WTC11 (cell line): Measurements from ENCODE around the gene PI4KA. TPM values are rescaled to one million over a fixed set of nuclear protein-coding genes. Genes with fewer than 3 reads are reported as not detected.
A peak's percentile ranks its signal among the peaks of the same experiment; 100 is the strongest.

ENCODE experiments used
- EMX1 ChIP-seq: fragments of 250-450 bp; sonication (Bioruptor Pico); IDR thresholded peaks from 2 replicates; pipeline ENCODE4 v1.8.0; 2021; ENCODE audit warnings: mild to moderate bottlenecking
- ETV6 ChIP-seq: sonication (generic); formaldehyde crosslinking; IDR thresholded peaks from 2 replicates; pipeline ENCODE4 v1.8.1; 2022; ENCODE audit warnings: mild to moderate bottlenecking, missing genetic modification reagents
- GABPB1 ChIP-seq: sonication (generic); formaldehyde crosslinking; IDR thresholded peaks from 2 replicates; pipeline ENCODE4 v1.8.1; 2023; ENCODE audit warnings: mild to moderate bottlenecking, missing genetic modification reagents
- HMGXB4 ChIP-seq: sonication (generic); formaldehyde crosslinking; IDR thresholded peaks from 2 replicates; pipeline ENCODE4 v1.8.1; 2023; ENCODE audit warnings: mild to moderate bottlenecking, moderate library complexity, missing genetic modification reagents
- JAZF1 ChIP-seq: fragments of 250-450 bp; sonication (Bioruptor Pico); IDR thresholded peaks from 2 replicates; pipeline ENCODE4 v1.9.0; 2021; ENCODE audit warnings: moderate library complexity, mild to moderate bottlenecking, inconsistent platforms
- JUN ChIP-seq: sonication (generic); formaldehyde crosslinking; IDR thresholded peaks from 2 replicates; pipeline ENCODE4 v1.8.0; 2023; ENCODE audit warnings: mild to moderate bottlenecking, missing genetic modification reagents
- MLX ChIP-seq: sonication (generic); formaldehyde crosslinking; IDR thresholded peaks from 2 replicates; pipeline ENCODE4 v1.8.1; 2023; ENCODE audit warnings: mild to moderate bottlenecking, missing genetic modification reagents, moderate library complexity
- NR1H2 ChIP-seq: sonication (generic); formaldehyde crosslinking; IDR thresholded peaks from 2 replicates; pipeline ENCODE4 v1.9.0; 2021; ENCODE audit warnings: mild to moderate bottlenecking, moderate library complexity, missing genetic modification reagents
- NR2C2 ChIP-seq: sonication (generic); formaldehyde crosslinking; IDR thresholded peaks from 2 replicates; pipeline ENCODE4 v1.8.0; 2022; ENCODE audit warnings: mild to moderate bottlenecking, missing genetic modification reagents
- NR3C1 ChIP-seq: sonication (generic); formaldehyde crosslinking; conservative IDR thresholded peaks from 2 replicates; pipeline ENCODE4 v1.8.1; 2023; ENCODE audit warnings: low read depth, mild to moderate bottlenecking, missing genetic modification reagents
- OVOL2 ChIP-seq: fragments of 250-450 bp; sonication (Bioruptor Pico); IDR thresholded peaks from 2 replicates; pipeline ENCODE4 v1.9.0; 2021; ENCODE audit warnings: mild to moderate bottlenecking, borderline replicate concordance
- PRRX2 ChIP-seq: fragments of 250-450 bp; sonication (Bioruptor Pico); IDR thresholded peaks from 2 replicates; pipeline ENCODE4 v1.8.0; 2021; ENCODE audit warnings: mild to moderate bottlenecking
- RORB ChIP-seq: fragments of 250-450 bp; sonication (Bioruptor Pico); IDR thresholded peaks from 2 replicates; pipeline ENCODE4 v1.9.0; 2021; ENCODE audit warnings: mild to moderate bottlenecking
- TCF7 ChIP-seq: sonication (generic); formaldehyde crosslinking; IDR thresholded peaks from 2 replicates; pipeline ENCODE4 v1.8.0; 2022; ENCODE audit warnings: mild to moderate bottlenecking, low read depth, missing genetic modification reagents, moderate library complexity
- TP53 ChIP-seq: sonication (generic); formaldehyde crosslinking; IDR thresholded peaks from 2 replicates; pipeline ENCODE4 v1.8.1; 2023; ENCODE audit warnings: mild to moderate bottlenecking, missing genetic modification reagents
- ZNF219 ChIP-seq: sonication (generic); formaldehyde crosslinking; IDR thresholded peaks from 2 replicates; pipeline ENCODE4 v1.8.0; 2023; ENCODE audit warnings: missing genetic modification reagents, mild to moderate bottlenecking, borderline replicate concordance
- ZNF317 ChIP-seq: sonication (generic); formaldehyde crosslinking; IDR thresholded peaks from 2 replicates; pipeline ENCODE4 v1.8.1; 2023; ENCODE audit warnings: low read depth, mild to moderate bottlenecking, moderate library complexity, missing genetic modification reagents, borderline replicate concordance
- ZNF396 ChIP-seq: fragments of 250-450 bp; sonication (Bioruptor Pico); IDR thresholded peaks from 2 replicates; pipeline ENCODE4 v1.8.0; 2021; ENCODE audit warnings: mild to moderate bottlenecking, moderate library complexity, borderline replicate concordance
- ZNF671 ChIP-seq: fragments of 250-450 bp; sonication (Bioruptor Pico); IDR thresholded peaks from 2 replicates; pipeline ENCODE4 v1.8.0; 2021; ENCODE audit warnings: mild to moderate bottlenecking
- total RNA-seq: library from RNA; stranded (reverse); gene quantifications from 3 replicates; pipeline ENCODE4 v1.2.3, GENCODE V29; 2021
- TF ChIP-seq, protein P1 (sequence below): sonication (generic); formaldehyde crosslinking; IDR thresholded peaks from 2 replicates; pipeline ENCODE4 v1.8.0; 2022; ENCODE audit warnings: mild to moderate bottlenecking, missing genetic modification reagents
- TF ChIP-seq, protein P2 (sequence below): fragments of 200-600 bp; IDR thresholded peaks from 2 replicates; pipeline ENCODE4 v1.8.0; 2022; ENCODE audit warnings: antibody characterized with exemption
- TF ChIP-seq, protein P3 (sequence below): sonication (generic); formaldehyde crosslinking; IDR thresholded peaks from 2 replicates; pipeline ENCODE4 v1.8.1; 2022; ENCODE audit warnings: mild to moderate bottlenecking, moderate library complexity, missing genetic modification reagents
- TF ChIP-seq, protein P4 (sequence below): fragments of 250-450 bp; sonication (Bioruptor Pico); IDR thresholded peaks from 2 replicates; pipeline ENCODE4 v1.9.0; 2021; ENCODE audit warnings: moderate library complexity, mild to moderate bottlenecking, inconsistent platforms, borderline replicate concordance
- TF ChIP-seq, protein P5 (sequence below): sonication (generic); formaldehyde crosslinking; IDR thresholded peaks from 2 replicates; pipeline ENCODE4 v1.8.0; 2023; ENCODE audit warnings: missing genetic modification reagents, mild to moderate bottlenecking, borderline replicate concordance

Gene PI4KA
- total RNA-seq, 1 experiment from 2014 or later = 45.5 TPM

DNA sequence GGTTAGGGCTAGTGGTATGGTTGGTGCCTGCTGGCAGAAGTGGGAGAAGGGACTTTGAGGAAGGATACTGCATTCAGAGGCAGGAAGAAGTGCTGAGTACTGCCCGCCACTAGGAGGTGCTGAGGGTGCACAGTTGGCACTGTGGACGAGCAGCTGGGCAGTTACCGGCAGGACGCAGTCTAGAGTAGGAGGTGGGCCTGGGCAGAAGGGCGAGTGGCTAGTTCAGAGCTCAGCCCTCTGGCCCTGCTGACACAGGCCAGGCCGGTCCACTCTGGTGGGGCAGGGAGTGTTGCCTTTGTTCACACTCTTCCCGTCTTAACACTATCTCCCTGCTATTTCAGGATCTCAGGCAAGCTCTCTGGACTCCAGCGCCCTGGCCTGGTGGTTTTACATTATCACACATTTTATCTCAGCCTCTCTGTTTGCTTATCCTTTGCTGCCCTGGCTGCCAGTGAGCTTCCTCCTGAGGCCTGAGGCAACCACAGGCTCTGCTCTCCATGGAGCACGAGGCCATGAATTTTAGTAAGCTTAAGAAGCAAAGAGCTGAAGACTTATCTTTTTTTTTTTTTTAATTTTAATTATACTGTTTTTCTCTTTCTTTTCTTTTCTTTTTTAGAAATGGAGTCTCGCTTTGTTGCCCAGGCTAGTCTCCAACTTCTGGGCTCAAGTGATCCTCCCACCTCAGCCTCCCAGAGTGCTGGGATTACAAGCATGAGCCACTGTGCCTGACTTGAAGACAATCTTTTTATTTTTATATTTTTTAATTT lies 27.1 kb upstream of the PI4KA start (continued):
- TF ChIP-seq HMGXB4 (CRISPR knock-in tag) = peak; percentile 44; the same call in 1 of the 2 replicates
- TF ChIP-seq, protein P1, sequence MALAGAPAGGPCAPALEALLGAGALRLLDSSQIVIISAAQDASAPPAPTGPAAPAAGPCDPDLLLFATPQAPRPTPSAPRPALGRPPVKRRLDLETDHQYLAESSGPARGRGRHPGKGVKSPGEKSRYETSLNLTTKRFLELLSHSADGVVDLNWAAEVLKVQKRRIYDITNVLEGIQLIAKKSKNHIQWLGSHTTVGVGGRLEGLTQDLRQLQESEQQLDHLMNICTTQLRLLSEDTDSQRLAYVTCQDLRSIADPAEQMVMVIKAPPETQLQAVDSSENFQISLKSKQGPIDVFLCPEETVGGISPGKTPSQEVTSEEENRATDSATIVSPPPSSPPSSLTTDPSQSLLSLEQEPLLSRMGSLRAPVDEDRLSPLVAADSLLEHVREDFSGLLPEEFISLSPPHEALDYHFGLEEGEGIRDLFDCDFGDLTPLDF (CRISPR knock-in tag) = no peak
- TF ChIP-seq EMX1 (CRISPR knock-in tag) = no peak
- TF ChIP-seq RORB (CRISPR knock-in tag) = no peak
- peak; percentile 21; the same call in 1 of the 2 replicates for TF ChIP-seq ETV6 (CRISPR knock-in tag)
- TF ChIP-seq NR2C2 (CRISPR knock-in tag) = no peak
- TF ChIP-seq, protein P2, sequence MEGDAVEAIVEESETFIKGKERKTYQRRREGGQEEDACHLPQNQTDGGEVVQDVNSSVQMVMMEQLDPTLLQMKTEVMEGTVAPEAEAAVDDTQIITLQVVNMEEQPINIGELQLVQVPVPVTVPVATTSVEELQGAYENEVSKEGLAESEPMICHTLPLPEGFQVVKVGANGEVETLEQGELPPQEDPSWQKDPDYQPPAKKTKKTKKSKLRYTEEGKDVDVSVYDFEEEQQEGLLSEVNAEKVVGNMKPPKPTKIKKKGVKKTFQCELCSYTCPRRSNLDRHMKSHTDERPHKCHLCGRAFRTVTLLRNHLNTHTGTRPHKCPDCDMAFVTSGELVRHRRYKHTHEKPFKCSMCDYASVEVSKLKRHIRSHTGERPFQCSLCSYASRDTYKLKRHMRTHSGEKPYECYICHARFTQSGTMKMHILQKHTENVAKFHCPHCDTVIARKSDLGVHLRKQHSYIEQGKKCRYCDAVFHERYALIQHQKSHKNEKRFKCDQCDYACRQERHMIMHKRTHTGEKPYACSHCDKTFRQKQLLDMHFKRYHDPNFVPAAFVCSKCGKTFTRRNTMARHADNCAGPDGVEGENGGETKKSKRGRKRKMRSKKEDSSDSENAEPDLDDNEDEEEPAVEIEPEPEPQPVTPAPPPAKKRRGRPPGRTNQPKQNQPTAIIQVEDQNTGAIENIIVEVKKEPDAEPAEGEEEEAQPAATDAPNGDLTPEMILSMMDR = peak; percentile 71
- no peak for TF ChIP-seq NR1H2 (CRISPR knock-in tag)
- TF ChIP-seq MLX = no peak
- no peak for TF ChIP-seq JAZF1 (CRISPR knock-in tag)
- no peak for TF ChIP-seq ZNF219 (CRISPR knock-in tag)
- TF ChIP-seq NR3C1 = no peak
- TF ChIP-seq, protein P3, sequence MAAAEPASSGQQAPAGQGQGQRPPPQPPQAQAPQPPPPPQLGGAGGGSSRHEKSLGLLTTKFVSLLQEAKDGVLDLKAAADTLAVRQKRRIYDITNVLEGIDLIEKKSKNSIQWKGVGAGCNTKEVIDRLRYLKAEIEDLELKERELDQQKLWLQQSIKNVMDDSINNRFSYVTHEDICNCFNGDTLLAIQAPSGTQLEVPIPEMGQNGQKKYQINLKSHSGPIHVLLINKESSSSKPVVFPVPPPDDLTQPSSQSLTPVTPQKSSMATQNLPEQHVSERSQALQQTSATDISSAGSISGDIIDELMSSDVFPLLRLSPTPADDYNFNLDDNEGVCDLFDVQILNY = no peak
- TF ChIP-seq TP53 (CRISPR knock-in tag) = no peak
- no peak for TF ChIP-seq ZNF396
- no peak for TF ChIP-seq ZNF317 (CRISPR knock-in tag)
- no peak for TF ChIP-seq OVOL2 (CRISPR knock-in tag)
- TF ChIP-seq, protein P4, sequence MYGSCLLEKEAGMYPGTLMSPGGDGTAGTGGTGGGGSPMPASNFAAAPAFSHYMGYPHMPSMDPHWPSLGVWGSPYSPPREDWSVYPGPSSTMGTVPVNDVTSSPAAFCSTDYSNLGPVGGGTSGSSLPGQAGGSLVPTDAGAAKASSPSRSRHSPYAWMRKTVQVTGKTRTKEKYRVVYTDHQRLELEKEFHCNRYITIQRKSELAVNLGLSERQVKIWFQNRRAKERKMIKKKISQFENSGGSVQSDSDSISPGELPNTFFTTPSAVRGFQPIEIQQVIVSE (CRISPR knock-in tag) = no peak
- no peak for TF ChIP-seq TCF7 (CRISPR knock-in tag)
- TF ChIP-seq PRRX2 = no peak
- TF ChIP-seq GABPB1 (CRISPR knock-in tag) = peak; percentile 38; the same call in 1 of the 2 replicates
- TF ChIP-seq, protein P5, sequence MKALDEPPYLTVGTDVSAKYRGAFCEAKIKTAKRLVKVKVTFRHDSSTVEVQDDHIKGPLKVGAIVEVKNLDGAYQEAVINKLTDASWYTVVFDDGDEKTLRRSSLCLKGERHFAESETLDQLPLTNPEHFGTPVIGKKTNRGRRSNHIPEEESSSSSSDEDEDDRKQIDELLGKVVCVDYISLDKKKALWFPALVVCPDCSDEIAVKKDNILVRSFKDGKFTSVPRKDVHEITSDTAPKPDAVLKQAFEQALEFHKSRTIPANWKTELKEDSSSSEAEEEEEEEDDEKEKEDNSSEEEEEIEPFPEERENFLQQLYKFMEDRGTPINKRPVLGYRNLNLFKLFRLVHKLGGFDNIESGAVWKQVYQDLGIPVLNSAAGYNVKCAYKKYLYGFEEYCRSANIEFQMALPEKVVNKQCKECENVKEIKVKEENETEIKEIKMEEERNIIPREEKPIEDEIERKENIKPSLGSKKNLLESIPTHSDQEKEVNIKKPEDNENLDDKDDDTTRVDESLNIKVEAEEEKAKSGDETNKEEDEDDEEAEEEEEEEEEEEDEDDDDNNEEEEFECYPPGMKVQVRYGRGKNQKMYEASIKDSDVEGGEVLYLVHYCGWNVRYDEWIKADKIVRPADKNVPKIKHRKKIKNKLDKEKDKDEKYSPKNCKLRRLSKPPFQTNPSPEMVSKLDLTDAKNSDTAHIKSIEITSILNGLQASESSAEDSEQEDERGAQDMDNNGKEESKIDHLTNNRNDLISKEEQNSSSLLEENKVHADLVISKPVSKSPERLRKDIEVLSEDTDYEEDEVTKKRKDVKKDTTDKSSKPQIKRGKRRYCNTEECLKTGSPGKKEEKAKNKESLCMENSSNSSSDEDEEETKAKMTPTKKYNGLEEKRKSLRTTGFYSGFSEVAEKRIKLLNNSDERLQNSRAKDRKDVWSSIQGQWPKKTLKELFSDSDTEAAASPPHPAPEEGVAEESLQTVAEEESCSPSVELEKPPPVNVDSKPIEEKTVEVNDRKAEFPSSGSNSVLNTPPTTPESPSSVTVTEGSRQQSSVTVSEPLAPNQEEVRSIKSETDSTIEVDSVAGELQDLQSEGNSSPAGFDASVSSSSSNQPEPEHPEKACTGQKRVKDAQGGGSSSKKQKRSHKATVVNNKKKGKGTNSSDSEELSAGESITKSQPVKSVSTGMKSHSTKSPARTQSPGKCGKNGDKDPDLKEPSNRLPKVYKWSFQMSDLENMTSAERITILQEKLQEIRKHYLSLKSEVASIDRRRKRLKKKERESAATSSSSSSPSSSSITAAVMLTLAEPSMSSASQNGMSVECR (CRISPR knock-in tag) = no peak
- no peak for TF ChIP-seq JUN
- TF ChIP-seq ZNF671 = no peak
